Fibroblast of the aortic adventitia (primary cell): ENCODE measurements around the gene SYTL2. TPM values are rescaled to one million over a fixed set of nuclear protein-coding genes. Genes with fewer than 3 reads are reported as not detected.

ENCODE experiments used
- DNase-seq: peaks from one replicate; pipeline ENCODE4 v3.0.0-alpha.2; 2010; ENCODE audit warnings: low read depth
- H3K4me3 ChIP-seq: 2 replicates; pipeline ENCODE4 v1.5.1; 2011; ENCODE audit warnings: low read depth, mild to moderate bottlenecking, control low read depth, low read length, moderate library complexity
- CTCF ChIP-seq: IDR thresholded peaks from 2 replicates; pipeline ENCODE4 v1.5.1; 2011; ENCODE audit warnings: mild to moderate bottlenecking, low read length, control low read depth, inconsistent platforms; ENCODE audit not compliant: insufficient read depth
- total RNA-seq: library from RNA; depleted of rRNA; stranded (reverse); fragments of >200 nt; gene quantifications from 2 replicates; pipeline ENCODE4 v1.2.3, GENCODE V29; 2012; ENCODE audit warnings: low replicate concordance

Gene SYTL2
- total RNA-seq, 1 donor: 5.2 TPM

GRCh38 chr11:85749287-85749834 lies 61.6 kb downstream of the SYTL2 start:
- no peak for DNase-seq
- H3K4me3 ChIP-seq: no peak overlapping the region
- TF ChIP-seq CTCF: no peak

- no peak for TF ChIP-seq CTCF
- DNase-seq: no peak
- no peak overlapping the region for H3K4me3 ChIP-seq
These were observed 62.5 kb downstream of the SYTL2 start for GRCh38 chr11:85748455-85748891.

- DNase-seq: peak; percentile 22
These were observed 64.3 kb downstream of the SYTL2 start for GRCh38 chr11:85746670-85747069.

GRCh38 chr11:85745626-85746025 lies 65.3 kb downstream of the SYTL2 start:
- TF ChIP-seq CTCF: no peak

More at GRCh38 chr11:85746670-85747069, 64.3 kb downstream of the SYTL2 start:
- H3K4me3 ChIP-seq: no peak overlapping the region
- TF ChIP-seq CTCF: no peak

GRCh38 chr11:85742873-85743275 lies 68.1 kb downstream of the SYTL2 start:
- no peak overlapping the region for H3K4me3 ChIP-seq
- TF ChIP-seq CTCF: no peak
- no peak for DNase-seq

More at GRCh38 chr11:85745626-85746025, 65.3 kb downstream of the SYTL2 start:
- H3K4me3 ChIP-seq: no peak overlapping the region
- no peak for DNase-seq

- TF ChIP-seq CTCF: no peak
- H3K4me3 ChIP-seq: no peak overlapping the region
- DNase-seq: no peak
These were observed 68.6 kb downstream of the SYTL2 start for GRCh38 chr11:85742348-85742747.
